ENCODE measurements around the gene MGLL.
"Not testable (repeated sequence)": the region's sequence is repeated elsewhere in the genome, so short reads cannot be mapped to it uniquely, and the experiment has no call there.

MGLL gene

GRCh38 chr3:127706785-127707351 lies 115.4 kb downstream of the MGLL start:
- no peak overlapping the region for H3K9ac ChIP-seq
- H3K79me2 ChIP-seq (ENCODE audit: insufficient read depth, low read depth) = no peaks in the 10 kb centered on the region
- no peak for TF ChIP-seq CTCF (conservative IDR thresholded peaks at IDR 0.05; ENCODE audit: low read depth, low read length)

GRCh38 chr3:127706312-127706711 lies 116.0 kb downstream of the MGLL start:
- H3K4me3 ChIP-seq (IDR thresholded peaks at IDR 0.05; ENCODE audit: insufficient read depth, low read depth, low read length) = no peak overlapping the region
- H3K27ac ChIP-seq = no peak overlapping the region
- no peaks in the 10 kb centered on the region for H3K79me2 ChIP-seq (ENCODE audit: insufficient read depth, low read depth)

More at GRCh38 chr3:127706785-127707351, 115.4 kb downstream of the MGLL start:
- Histone ChIP-seq H3K4me1 (ENCODE audit: low read depth, poor library complexity, severe bottlenecking) (no peaks in the 10 kb centered on the region), H3K36me3 (ENCODE audit: insufficient read depth) (no peaks in the 10 kb centered on the region), H4K20me1 (ENCODE audit: insufficient read depth) (no peaks in the 10 kb centered on the region), H3K4me2 (no peak overlapping the region), H2AFZ (ENCODE audit: low read depth) (no peak overlapping the region), H3K27ac (no peak overlapping the region), H3K4me3 (IDR thresholded peaks at IDR 0.05; ENCODE audit: insufficient read depth, low read depth, low read length) (no peak overlapping the region), H3K27me3 (ENCODE audit: insufficient read depth, low read depth) (no peaks in the 10 kb centered on the region)

GRCh38 chr3:127704840-127705239 lies 117.5 kb downstream of the MGLL start:
- not testable (repeated sequence) for H3K9ac ChIP-seq; H2AFZ ChIP-seq (ENCODE audit: low read depth); H3K4me2 ChIP-seq; H3K27ac ChIP-seq; H3K4me1 ChIP-seq (ENCODE audit: low read depth, poor library complexity, severe bottlenecking); H4K20me1 ChIP-seq (ENCODE audit: insufficient read depth); H3K79me2 ChIP-seq (ENCODE audit: insufficient read depth, low read depth); H3K36me3 ChIP-seq (ENCODE audit: insufficient read depth); H3K27me3 ChIP-seq (ENCODE audit: insufficient read depth, low read depth); H3K4me3 ChIP-seq (IDR thresholded peaks at IDR 0.05; ENCODE audit: insufficient read depth, low read depth, low read length)

More at GRCh38 chr3:127706312-127706711, 116.0 kb downstream of the MGLL start:
- Histone ChIP-seq H3K4me2 (no peak overlapping the region), H3K36me3 (ENCODE audit: insufficient read depth) (no peaks in the 10 kb centered on the region), H3K4me1 (ENCODE audit: low read depth, poor library complexity, severe bottlenecking) (no peaks in the 10 kb centered on the region), H4K20me1 (ENCODE audit: insufficient read depth) (no peaks in the 10 kb centered on the region), H3K27me3 (ENCODE audit: insufficient read depth, low read depth) (no peaks in the 10 kb centered on the region), H3K9ac (no peak overlapping the region), H2AFZ (ENCODE audit: low read depth) (no peak overlapping the region)
- no peak for TF ChIP-seq CTCF (conservative IDR thresholded peaks at IDR 0.05; ENCODE audit: low read depth, low read length)

GRCh38 chr3:127702151-127702578 lies 120.2 kb downstream of the MGLL start:
- no peak for TF ChIP-seq CTCF (conservative IDR thresholded peaks at IDR 0.05; ENCODE audit: low read depth, low read length)
- Histone ChIP-seq H3K36me3 (ENCODE audit: insufficient read depth) (no peaks in the 10 kb centered on the region), H3K79me2 (ENCODE audit: insufficient read depth, low read depth) (no peaks in the 10 kb centered on the region), H2AFZ (ENCODE audit: low read depth) (no peak overlapping the region), H3K4me1 (ENCODE audit: low read depth, poor library complexity, severe bottlenecking) (peaks cover 12% of the 10 kb centered on the region), H3K4me2 (no peak overlapping the region), H3K27me3 (ENCODE audit: insufficient read depth, low read depth) (no peaks in the 10 kb centered on the region), H3K27ac (no peak overlapping the region), H3K9ac (no peak overlapping the region), H4K20me1 (ENCODE audit: insufficient read depth) (no peaks in the 10 kb centered on the region), H3K4me3 (IDR thresholded peaks at IDR 0.05; ENCODE audit: insufficient read depth, low read depth, low read length) (no peak overlapping the region)

- no peaks in the 10 kb centered on the region for H3K36me3 ChIP-seq (ENCODE audit: insufficient read depth)
- no peaks in the 10 kb centered on the region for H3K27me3 ChIP-seq (ENCODE audit: insufficient read depth, low read depth)
- H3K4me3 ChIP-seq (IDR thresholded peaks at IDR 0.05; ENCODE audit: insufficient read depth, low read depth, low read length) = no peak overlapping the region
- H3K79me2 ChIP-seq (ENCODE audit: insufficient read depth, low read depth) = no peaks in the 10 kb centered on the region
- no peak overlapping the region for H3K9ac ChIP-seq
- peaks cover 19% of the 10 kb centered on the region for H3K4me1 ChIP-seq (ENCODE audit: low read depth, poor library complexity, severe bottlenecking)
- TF ChIP-seq CTCF (conservative IDR thresholded peaks at IDR 0.05; ENCODE audit: low read depth, low read length) = no peak
- H4K20me1 ChIP-seq (ENCODE audit: insufficient read depth) = no peaks in the 10 kb centered on the region
- no peak overlapping the region for H2AFZ ChIP-seq (ENCODE audit: low read depth)
- no peak overlapping the region for H3K27ac ChIP-seq
- no peak overlapping the region for H3K4me2 ChIP-seq
Observed at GRCh38 chr3:127701280-127701911, 120.9 kb downstream of the MGLL start.

Data from KMS-11 (cell line).